ENCODE results near the gene PGAM1. TPM values are rescaled to one million over a fixed set of nuclear protein-coding genes. Genes with fewer than 3 reads are reported as not detected.

Gene PGAM1
- total and polyA plus RNA-seq, 7 donors: 36.2 to 186 (median 47.2) TPM

- Histone ChIP-seq H3K4me1 (no peaks in the 10 kb centered on the region), H3K27ac (no peak overlapping the region), H3K4me3 (no peak overlapping the region), H3K9me3 (no peaks in the 10 kb centered on the region), H3K27me3 (ENCODE audit: insufficient read depth in 3 of 3, low read length in 2 of 3) (no peaks in the 10 kb centered on the region), H3K36me3 (ENCODE audit: insufficient read depth in 1 of 2, low read depth in 1 of 2) (peaks cover 9 to 99% of the 10 kb centered on the region in 2 donors)
- TF ChIP-seq CTCF (IDR thresholded peaks at IDR 0.05): no peak
- no peak for DNase-seq
- ATAC-seq: no peak
- intact Hi-C loops (cut with DNase I): no loop called here
- WGBS, 3 donors: 80 to 92% (median 91%) methylated on average over 8 of the region's 8 CpGs
Measured at GRCh38 chr10:97381626-97382025, 44.4 kb upstream of the PGAM1 start.

- H3K9me3 ChIP-seq: no peaks in the 10 kb centered on the region
- TF ChIP-seq CTCF (IDR thresholded peaks at IDR 0.05): no peak
- H3K27ac ChIP-seq: no peak overlapping the region
- no peaks in the 10 kb centered on the region for H3K27me3 ChIP-seq (ENCODE audit: insufficient read depth in 3 of 3, low read length in 2 of 3)
- H3K36me3 ChIP-seq (ENCODE audit: insufficient read depth in 1 of 2, low read depth in 1 of 2): peaks cover 9 to 99% of the 10 kb centered on the region in 2 donors
- 94 to 97% (median 94%) methylated on average over 7 of the region's 7 CpGs for WGBS, 3 donors
- no peak for ATAC-seq
- H3K4me3 ChIP-seq: no peak overlapping the region
- intact Hi-C loops (cut with DNase I): no loop called here
- no peak for DNase-seq
- no peaks in the 10 kb centered on the region for H3K4me1 ChIP-seq
Measured at GRCh38 chr10:97383159-97383558, 42.8 kb upstream of the PGAM1 start.

- Histone ChIP-seq H3K36me3 (ENCODE audit: insufficient read depth in 1 of 2, low read depth in 1 of 2) (peaks cover 13 to 99% of the 10 kb centered on the region in 2 donors), H3K27ac (no peak overlapping the region), H3K27me3 (ENCODE audit: insufficient read depth in 3 of 3, low read length in 2 of 3) (no peaks in the 10 kb centered on the region), H3K4me1 (no peaks in the 10 kb centered on the region), H3K4me3 (no peak overlapping the region), H3K9me3 (no peaks in the 10 kb centered on the region)
- no peak for TF ChIP-seq CTCF (IDR thresholded peaks at IDR 0.05)
- intact Hi-C loops (cut with DNase I): no loop called here
- ATAC-seq (no peak), DNase-seq (no peak)
- whole genome bisulfite sequencing, 3 donors: 93 to 97% (median 94%) methylated on average over 5 of the region's 5 CpGs
Measured at GRCh38 chr10:97384156-97384555, 41.8 kb upstream of the PGAM1 start.

- no peaks in the 10 kb centered on the region for H3K27me3 ChIP-seq (ENCODE audit: insufficient read depth in 3 of 3, low read length in 2 of 3)
- peaks cover 13 to 99% of the 10 kb centered on the region in 2 donors for H3K36me3 ChIP-seq (ENCODE audit: insufficient read depth in 1 of 2, low read depth in 1 of 2)
- DNase-seq: no peak
- intact Hi-C loops (cut with DNase I): no loop called here
- no peak overlapping the region for H3K4me3 ChIP-seq
- H3K27ac ChIP-seq: no peak overlapping the region
- WGBS, 3 donors: 95 to 97% (median 95%) methylated on average over 6 of the region's 6 CpGs
- no peaks in the 10 kb centered on the region for H3K9me3 ChIP-seq
- TF ChIP-seq CTCF (IDR thresholded peaks at IDR 0.05): no peak
- ATAC-seq: no peak
- H3K4me1 ChIP-seq: no peaks in the 10 kb centered on the region
Measured at GRCh38 chr10:97384641-97385040, 41.4 kb upstream of the PGAM1 start.

GRCh38 chr10:97385565-97385964 is 40.4 kb upstream of the PGAM1 start:
- ATAC-seq: no peak

More at GRCh38 chr10:97385565-97385964, 40.4 kb upstream of the PGAM1 start:
- Histone ChIP-seq H3K27me3 (ENCODE audit: insufficient read depth in 3 of 3, low read length in 2 of 3) (no peaks in the 10 kb centered on the region), H3K4me3 (no peak overlapping the region), H3K36me3 (ENCODE audit: insufficient read depth in 1 of 2, low read depth in 1 of 2) (peaks cover 11 to 99% of the 10 kb centered on the region in 2 donors), H3K9me3 (no peaks in the 10 kb centered on the region), H3K27ac (no peak overlapping the region), H3K4me1 (no peaks in the 10 kb centered on the region)
- TF ChIP-seq CTCF (IDR thresholded peaks at IDR 0.05): no peak
- intact Hi-C loops (cut with DNase I): no loop called here
- DNase-seq: no peak
- 83 to 95% (median 94%) methylated on average over 7 of the region's 7 CpGs for WGBS, 3 donors
